Suppressor macrophage treated with lipopolysaccharide for 4 hours (primary cell): ENCODE measurements around the gene GXYLT2.

Source experiments
- DNase-seq: peaks from one replicate; pipeline ENCODE4 v3.0.0-alpha.2; 2020

The GXYLT2 gene

GRCh38 chr3:72938471-72939265 lies 50.8 kb downstream of the GXYLT2 start:
- DNase-seq = peak; percentile 65

GRCh38 chr3:72941245-72941644 lies 53.4 kb downstream of the GXYLT2 start:
- DNase-seq = no peak

GRCh38 chr3:72942427-72942826 lies 54.6 kb downstream of the GXYLT2 start:
- DNase-seq = no peak

- no peak for DNase-seq
These were observed 56.9 kb downstream of the GXYLT2 start for GRCh38 chr3:72944696-72945095.

- no peak for DNase-seq
These were observed 60.1 kb downstream of the GXYLT2 start for GRCh38 chr3:72947715-72948490.

- no peak for DNase-seq
These were observed 61.2 kb downstream of the GXYLT2 start for GRCh38 chr3:72949016-72949415.

GRCh38 chr3:72950372-72950771 lies 62.5 kb downstream of the GXYLT2 start:
- DNase-seq = no peak

GRCh38 chr3:72950801-72951200 lies 63.0 kb downstream of the GXYLT2 start:
- no peak for DNase-seq

- DNase-seq = no peak
These were observed 63.4 kb downstream of the GXYLT2 start for GRCh38 chr3:72951259-72951722.

GRCh38 chr3:72953325-72953956 lies 65.6 kb downstream of the GXYLT2 start:
- DNase-seq = no peak

- DNase-seq = no peak
These were observed 69.5 kb downstream of the GXYLT2 start for GRCh38 chr3:72957297-72957696.

- no peak for DNase-seq
These were observed 71.5 kb downstream of the GXYLT2 start for GRCh38 chr3:72959336-72959735.

GRCh38 chr3:72960812-72961518 lies 73.1 kb downstream of the GXYLT2 start:
- DNase-seq = peak; percentile 41

GRCh38 chr3:72961752-72962151 lies 73.9 kb downstream of the GXYLT2 start:
- no peak for DNase-seq

GRCh38 chr3:72962317-72962716 lies 74.5 kb downstream of the GXYLT2 start:
- DNase-seq = no peak

- no peak for DNase-seq
These were observed 76.8 kb downstream of the GXYLT2 start for GRCh38 chr3:72964633-72965032.

GRCh38 chr3:72968266-72968664 lies 80.4 kb downstream of the GXYLT2 start:
- no peak for DNase-seq

GRCh38 chr3:72969766-72970165 lies 81.9 kb downstream of the GXYLT2 start:
- DNase-seq = no peak

- no peak for DNase-seq
These were observed 83.1 kb downstream of the GXYLT2 start for GRCh38 chr3:72970942-72971341.

GRCh38 chr3:72972706-72973030 lies 84.8 kb downstream of the GXYLT2 start:
- DNase-seq = no peak

- peak; percentile 44 for DNase-seq
These were observed 85.3 kb downstream of the GXYLT2 start for GRCh38 chr3:72973031-72973723.

- no peak for DNase-seq
These were observed 85.9 kb downstream of the GXYLT2 start for GRCh38 chr3:72973786-72974185.

- no peak for DNase-seq
These were observed 87.1 kb downstream of the GXYLT2 start for GRCh38 chr3:72974956-72975355.
